CD14-positive monocyte (primary cell): ENCODE measurements around the gene CDH9. TPM values are rescaled to one million over a fixed set of nuclear protein-coding genes. Genes with fewer than 3 reads are reported as not detected.

Source experiments
- DNase-seq, 3 donors: peaks; one replicate each; pipeline ENCODE4 v3.0.0-alpha.2; 2011 to 2022
- H2AFZ ChIP-seq: 2 replicates; pipeline ENCODE4 v1.6.0; 2012; ENCODE audit warnings: mild to moderate bottlenecking, low read depth, low read length, inconsistent platforms; ENCODE audit not compliant: insufficient read depth, poor library complexity, severe bottlenecking
- H3K27ac ChIP-seq, 2 donors: 1 replicate in 1 of 2; 2 replicates in 1 of 2; pipeline ENCODE4 v1.5.1; 2012 to 2013; ENCODE audit warnings: low read length in 2 of 2, control low read depth in 1 of 2, inconsistent platforms in 1 of 2, low read depth in 1 of 2, mild to moderate bottlenecking in 1 of 2
- H3K27me3 ChIP-seq, 2 donors: one replicate each; pipeline versions ENCODE4 v1.6.0 to v1.6.1; 2011 to 2013; ENCODE audit warnings: low read length in 2 of 2; ENCODE audit not compliant: control insufficient read depth in 2 of 2, insufficient read depth in 2 of 2
- H3K36me3 ChIP-seq, 2 donors: replicated peaks in 1 of 2; 1 replicate in 1 of 2; 2 replicates in 1 of 2; pipeline versions ENCODE4 v1.5.1 to v1.6.1; 2012 to 2013; ENCODE audit warnings: low read length in 2 of 2, control low read depth in 1 of 2, inconsistent platforms in 1 of 2, mild to moderate bottlenecking in 1 of 2; ENCODE audit not compliant: insufficient read depth in 2 of 2, control insufficient read depth in 1 of 2
- H3K4me1 ChIP-seq, 2 donors: 1 replicate in 1 of 2; 2 replicates in 1 of 2; pipeline versions ENCODE4 v1.5.1 to v1.6.1; 2012 to 2013; ENCODE audit warnings: low read length in 2 of 2, control low read depth in 1 of 2, inconsistent platforms in 1 of 2, mild to moderate bottlenecking in 1 of 2, moderate library complexity in 1 of 2; ENCODE audit not compliant: insufficient read depth in 2 of 2, control insufficient read depth in 1 of 2
- H3K4me2 ChIP-seq: replicated peaks from 2 replicates; pipeline ENCODE3; 2012; ENCODE audit warnings: low read length, moderate library complexity, mild to moderate bottlenecking; ENCODE audit not compliant: poor library complexity, severe bottlenecking; ENCODE audit errors: extremely low read depth
- H3K4me3 ChIP-seq, 3 experiments: fragments of 200-600 bp in 1 of 3; sonication (generic) in 1 of 3; replicated peaks in 1 of 3; 1 replicate in 2 of 3; 2 replicates in 1 of 3; pipeline ENCODE4 v1.5.1; 2011 to 2013; ENCODE audit warnings: low read length in 3 of 3, mild to moderate bottlenecking in 3 of 3, control low read depth in 2 of 3, low read depth in 2 of 3, inconsistent platforms in 1 of 3, moderate library complexity in 1 of 3
- H3K79me2 ChIP-seq: 2 replicates; pipeline ENCODE4 v1.6.0; 2012; ENCODE audit warnings: mild to moderate bottlenecking, control low read depth, inconsistent platforms, low read length, moderate library complexity; ENCODE audit not compliant: insufficient read depth
- H3K9ac ChIP-seq: 2 replicates; pipeline ENCODE4 v1.6.0; 2017; ENCODE audit warnings: low read length, mild to moderate bottlenecking; ENCODE audit not compliant: insufficient read depth, poor library complexity, severe bottlenecking
- H3K9me3 ChIP-seq, 2 donors: replicated peaks in 1 of 2; 1 replicate in 1 of 2; 2 replicates in 1 of 2; pipeline versions ENCODE4 v1.5.1 to v1.6.1; 2012 to 2013; ENCODE audit warnings: low read length in 2 of 2, control low read depth in 1 of 2; ENCODE audit not compliant: control insufficient read depth in 1 of 2, insufficient read depth in 1 of 2
- H4K20me1 ChIP-seq: 2 replicates; pipeline ENCODE4 v1.6.0; 2012; ENCODE audit warnings: mild to moderate bottlenecking, low read length, control low read depth, moderate library complexity; ENCODE audit not compliant: insufficient read depth
- H3K27ac Mint-ChIP-seq, 7 donors: one replicate each; pipeline ENCODE4 v1.8.0; 2020; ENCODE audit warnings: mild to moderate bottlenecking in 7 of 7, mixed read lengths in 7 of 7, moderate library complexity in 6 of 7, inconsistent platforms in 2 of 7
- H3K27me3 Mint-ChIP-seq, 3 donors: one replicate each; pipeline ENCODE4 v1.8.0; 2021 to 2022; ENCODE audit warnings: low read depth in 3 of 3, mild to moderate bottlenecking in 3 of 3, mixed read lengths in 3 of 3, moderate library complexity in 3 of 3, inconsistent platforms in 1 of 3
- H3K36me3 Mint-ChIP-seq, 2 donors: one replicate each; pipeline ENCODE4 v1.8.0; 2020; ENCODE audit warnings: mixed read lengths in 2 of 2, inconsistent platforms in 1 of 2, mild to moderate bottlenecking in 1 of 2
- H3K4me1 Mint-ChIP-seq: one replicate; pipeline ENCODE4 v1.8.0; 2020; ENCODE audit warnings: mild to moderate bottlenecking, mixed read lengths
- H3K4me3 Mint-ChIP-seq, 2 donors: one replicate each; pipeline ENCODE4 v1.8.0; 2020; ENCODE audit warnings: mild to moderate bottlenecking in 2 of 2, mixed read lengths in 2 of 2, moderate library complexity in 1 of 2
- H3K9me3 Mint-ChIP-seq, 7 donors: one replicate each; pipeline ENCODE4 v1.8.0; 2020 to 2022; ENCODE audit warnings: mixed read lengths in 7 of 7, mild to moderate bottlenecking in 6 of 7, moderate library complexity in 6 of 7, inconsistent platforms in 2 of 7
- CTCF ChIP-seq: fragments of 200-600 bp; IDR thresholded peaks from one replicate; pipeline ENCODE4 v1.8.0; 2022; ENCODE audit warnings: antibody characterized with exemption, mild to moderate bottlenecking
- WGBS: methylation state at CpG from one replicate; pipeline ENCODE4 v1.1.5; 2013; ENCODE audit warnings: missing lambda C conversion rate; ENCODE audit not compliant: insufficient coverage; 5-methylcytosine and 5-hydroxymethylcytosine counted together
- intact Hi-C, 2 donors: fragments of 100-400 bp; cut with micrococcal nuclease; formaldehyde crosslinking; loops; one replicate each; pipeline versions ENCODE4 v1.15.0 to v1.15.1; 2023
- polyA plus RNA-seq, 3 donors: library from polyadenylated mRNA; depleted of rRNA in 1 of 3; unstranded in 2 of 3; stranded (reverse) in 1 of 3; fragments of 300-500 nt in 2 of 3; fragments of >200 nt in 1 of 3; fragmentation: Illumina TruSeq in 2 of 3; gene quantifications; 1 replicate in 2 of 3; 2 replicates in 1 of 3; pipeline ENCODE4 v1.2.3, GENCODE V29; 2012 to 2021

The CDH9 gene
- polyA plus RNA-seq, 3 donors, result not detected

GRCh38 chr5:26868504-26868903, 169.9 kb downstream of the CDH9 start:
- Histone ChIP-seq H3K9ac (no peak overlapping the region), H2AFZ (no peak overlapping the region), H4K20me1 (no peaks in the 10 kb centered on the region), H3K4me3 (no peak overlapping the region), H3K27ac (no peak overlapping the region), H3K79me2 (no peaks in the 10 kb centered on the region), H3K4me2 (no peak overlapping the region), H3K27me3 (no peaks in the 10 kb centered on the region), H3K9me3 (peaks cover 0 to 4% of the 10 kb centered on the region in 2 donors), H3K36me3 (no peaks in the 10 kb centered on the region), H3K4me1 (no peaks in the 10 kb centered on the region)
- 100% methylated on average over 1 of the region's 3 CpGs for WGBS
- no peaks in the 10 kb centered on the region for H3K27me3 Mint-ChIP-seq
- no peak overlapping the region for H3K4me3 Mint-ChIP-seq
- H3K27ac Mint-ChIP-seq, result no peak overlapping the region
- no peaks in the 10 kb centered on the region for H3K36me3 Mint-ChIP-seq
- intact Hi-C loops, result no loop called here
- TF ChIP-seq CTCF, result no peak
- H3K4me1 Mint-ChIP-seq, result no peaks in the 10 kb centered on the region
- peaks cover 0 to 3% (median 3%) of the 10 kb centered on the region in 7 donors for H3K9me3 Mint-ChIP-seq
- no peak for DNase-seq

GRCh38 chr5:26864061-26864460, 174.3 kb downstream of the CDH9 start:
- H2AFZ ChIP-seq, result no peak overlapping the region
- DNase-seq, result no peak
- no peaks in the 10 kb centered on the region for H4K20me1 ChIP-seq
- no peak for TF ChIP-seq CTCF
- intact Hi-C loops, result no loop called here
- H3K79me2 ChIP-seq, result no peaks in the 10 kb centered on the region
- H3K27ac ChIP-seq, result no peak overlapping the region
- H3K9ac ChIP-seq, result no peak overlapping the region
- Mint-ChIP-seq H3K27ac (no peak overlapping the region), H3K4me3 (no peak overlapping the region), H3K9me3 (peaks cover 0 to 6% (median 3%) of the 10 kb centered on the region in 7 donors), H3K36me3 (no peaks in the 10 kb centered on the region), H3K27me3 (no peaks in the 10 kb centered on the region), H3K4me1 (no peaks in the 10 kb centered on the region)
- H3K4me3 ChIP-seq, result no peak overlapping the region
- no peaks in the 10 kb centered on the region for H3K27me3 ChIP-seq
- H3K9me3 ChIP-seq, result peaks cover 0 to 4% of the 10 kb centered on the region in 2 donors
- no peaks in the 10 kb centered on the region for H3K36me3 ChIP-seq
- no CpG with 5 or more reads among the region's 4 CpGs for WGBS
- no peak overlapping the region for H3K4me2 ChIP-seq
- H3K4me1 ChIP-seq, result no peaks in the 10 kb centered on the region
